Activated CD4-positive, alpha-beta T cell treated with anti-CD3 and anti-CD28 coated beads for 36 hours (primary cell): Measurements from ENCODE around the gene MMP2. TPM values are rescaled to one million over a fixed set of nuclear protein-coding genes. Genes with fewer than 3 reads are reported as not detected.

ENCODE experiments used
- ATAC-seq: fragments of 200-7000 bp; cut with Tn5 transposase; one replicate; pipeline ENCODE4 v1.10.0; 2021; ENCODE audit warnings: mild to moderate bottlenecking, moderate library complexity
- CTCF ChIA-PET: fragments of 350-600 bp; sonication (Branson Sonifier 250); formaldehyde crosslinking; loops from one replicate; lab custom pipeline; 2021; ENCODE audit warnings: antibody characterized with exemption; lab: Charles Lee
- POLR2A ChIA-PET: fragments of 350-600 bp; sonication (Branson Sonifier 250); formaldehyde crosslinking; loops from one replicate; lab custom pipeline; 2021; ENCODE audit warnings: antibody characterized with exemption, inconsistent platforms; lab: Charles Lee
- DNase-seq: peaks from one replicate; pipeline ENCODE4 v3.0.0-alpha.2; 2020
- H3K27ac Mint-ChIP-seq: one replicate; pipeline ENCODE4 v1.8.0; 2021; ENCODE audit warnings: mixed read lengths
- H3K27me3 Mint-ChIP-seq: one replicate; pipeline ENCODE4 v1.8.0; 2021; ENCODE audit warnings: mixed read lengths
- H3K36me3 Mint-ChIP-seq: one replicate; pipeline ENCODE4 v1.8.0; 2021; ENCODE audit warnings: low read depth, mixed read lengths
- H3K4me1 Mint-ChIP-seq: one replicate; pipeline ENCODE4 v1.8.0; 2021; ENCODE audit warnings: mixed read lengths
- H3K4me3 Mint-ChIP-seq: one replicate; pipeline ENCODE4 v1.8.0; 2021; ENCODE audit warnings: mild to moderate bottlenecking, moderate library complexity, mixed read lengths
- H3K9me3 Mint-ChIP-seq: one replicate; pipeline ENCODE4 v1.8.0; 2021; ENCODE audit warnings: low read depth, mixed read lengths
- intact Hi-C, 2 experiments: fragments of 100-400 bp; cut with DNase I in 1 of 2; cut with micrococcal nuclease in 1 of 2; formaldehyde crosslinking; loops; one replicate each; pipeline versions ENCODE4 v1.14.2 to v1.15.1; 2022 to 2024; cut with DNase I, micrococcal nuclease
- total RNA-seq, 2 experiments: library from RNA; stranded (reverse); gene quantifications; one replicate each; pipeline ENCODE4 v1.2.3, GENCODE V29; 2021

MMP2 gene
- not detected for total RNA-seq

GRCh38 chr16:55478827-55479429, at the start of gene MMP2:
TSS of gene MMP2 (plus strand) at chr16:55479198. CDS start at chr16:55479480, 282 bp downstream.
- Mint-ChIP-seq H3K27ac (no peak within 1 kb of the TSS), H3K4me1 (peaks cover 2% of the 10 kb centered on the region), H3K27me3 (peaks cover 44% of the 10 kb centered on the region), H3K4me3 (no peak within 1 kb of the TSS), H3K9me3 (no peaks in the 10 kb centered on the region), H3K36me3 (no peaks in the 10 kb centered on the region)
- no peak for DNase-seq
- ATAC-seq, result no peak
- intact Hi-C loops, result no loop called here
- ChIA-PET CTCF (no interaction called here), POLR2A (no interaction called here)

GRCh38 chr16:55433030-55433429, 46.0 kb upstream of the MMP2 start:
- Mint-ChIP-seq H3K27me3 (peaks cover 19% of the 10 kb centered on the region), H3K36me3 (no peaks in the 10 kb centered on the region), H3K4me1 (peaks cover 2% of the 10 kb centered on the region), H3K4me3 (no peak overlapping the region), H3K9me3 (no peaks in the 10 kb centered on the region), H3K27ac (no peak overlapping the region)
- no peak for ATAC-seq
- ChIA-PET CTCF (interaction anchor here (1.4 kb wide), 1 partner anchor 11 kb away, joined by 3 read pairs; no protein-coding TSS in a partner anchor), POLR2A (no interaction called here)
- intact Hi-C loops, result no loop called here
- no peak for DNase-seq

GRCh38 chr16:55433535-55433934, 45.5 kb upstream of the MMP2 start:
- H3K27me3 Mint-ChIP-seq, result peaks cover 19% of the 10 kb centered on the region
- intact Hi-C loops, result no loop called here
- H3K27ac Mint-ChIP-seq, result no peak overlapping the region
- no peaks in the 10 kb centered on the region for H3K36me3 Mint-ChIP-seq
- no peak for ATAC-seq
- H3K4me3 Mint-ChIP-seq, result no peak overlapping the region
- DNase-seq, result no peak
- peaks cover 2% of the 10 kb centered on the region for H3K4me1 Mint-ChIP-seq
- H3K9me3 Mint-ChIP-seq, result no peaks in the 10 kb centered on the region
- POLR2A ChIA-PET, result no interaction called here
- CTCF ChIA-PET, result interaction anchor here (1.4 kb wide), 1 partner anchor 11 kb away, joined by 3 read pairs; no protein-coding TSS in a partner anchor

- ChIA-PET POLR2A (no interaction called here), CTCF (interaction anchor here (1.4 kb wide), 1 partner anchor 10 kb away, joined by 3 read pairs; no protein-coding TSS in a partner anchor)
- intact Hi-C loops, result no loop called here
- DNase-seq (no peak), ATAC-seq (no peak)
- Mint-ChIP-seq H3K27ac (no peak overlapping the region), H3K4me3 (no peak overlapping the region), H3K27me3 (peaks cover 19% of the 10 kb centered on the region), H3K36me3 (no peaks in the 10 kb centered on the region), H3K4me1 (peaks cover 2% of the 10 kb centered on the region), H3K9me3 (no peaks in the 10 kb centered on the region)
These were observed 45.0 kb upstream of the MMP2 start for GRCh38 chr16:55434000-55434399.

- no peak for DNase-seq
- intact Hi-C loops, result no loop called here
- H3K4me1 Mint-ChIP-seq, result peaks cover 2% of the 10 kb centered on the region
- H3K36me3 Mint-ChIP-seq, result no peaks in the 10 kb centered on the region
- H3K4me3 Mint-ChIP-seq, result no peak overlapping the region
- no peaks in the 10 kb centered on the region for H3K9me3 Mint-ChIP-seq
- POLR2A ChIA-PET, result no interaction called here
- CTCF ChIA-PET, result interaction anchor here (1.0 kb wide), 1 partner anchor 268 kb away, joined by 3 read pairs; no protein-coding TSS in a partner anchor
- no peak overlapping the region for H3K27ac Mint-ChIP-seq
- H3K27me3 Mint-ChIP-seq, result peaks cover 21% of the 10 kb centered on the region
- no peak for ATAC-seq
These were observed 43.6 kb upstream of the MMP2 start for GRCh38 chr16:55435387-55435786.

GRCh38 chr16:55436587-55436986, 42.4 kb upstream of the MMP2 start:
- ATAC-seq, result no peak
- H3K4me3 Mint-ChIP-seq, result no peak overlapping the region
- H3K27me3 Mint-ChIP-seq, result peaks cover 21% of the 10 kb centered on the region
- POLR2A ChIA-PET, result no interaction called here
- no peaks in the 10 kb centered on the region for H3K36me3 Mint-ChIP-seq
- intact Hi-C loops, result no loop called here
- no peak overlapping the region for H3K27ac Mint-ChIP-seq
- peaks cover 2% of the 10 kb centered on the region for H3K4me1 Mint-ChIP-seq
- no peaks in the 10 kb centered on the region for H3K9me3 Mint-ChIP-seq
- no peak for DNase-seq
- CTCF ChIA-PET, result no interaction called here

- ATAC-seq (no peak), DNase-seq (no peak)
- Mint-ChIP-seq H3K27ac (no peak overlapping the region), H3K9me3 (no peaks in the 10 kb centered on the region), H3K4me1 (peaks cover 2% of the 10 kb centered on the region), H3K4me3 (no peak overlapping the region), H3K36me3 (no peaks in the 10 kb centered on the region), H3K27me3 (peaks cover 21% of the 10 kb centered on the region)
- ChIA-PET POLR2A (no interaction called here), CTCF (no interaction called here)
- intact Hi-C loops, result no loop called here
These were observed 41.4 kb upstream of the MMP2 start for GRCh38 chr16:55437625-55438024.

- intact Hi-C loops, result no loop called here
- Mint-ChIP-seq H3K9me3 (no peaks in the 10 kb centered on the region), H3K27ac (no peak overlapping the region), H3K4me3 (no peak overlapping the region), H3K4me1 (peaks cover 2% of the 10 kb centered on the region), H3K36me3 (no peaks in the 10 kb centered on the region), H3K27me3 (peaks cover 22% of the 10 kb centered on the region)
- POLR2A ChIA-PET, result no interaction called here
- ATAC-seq, result no peak
- DNase-seq, result no peak
- CTCF ChIA-PET, result no interaction called here
These were observed 40.7 kb upstream of the MMP2 start for GRCh38 chr16:55438281-55438680.

- DNase-seq, result no peak
- intact Hi-C loops, result no loop called here
- POLR2A ChIA-PET, result no interaction called here
- H3K36me3 Mint-ChIP-seq, result no peaks in the 10 kb centered on the region
- no peaks in the 10 kb centered on the region for H3K9me3 Mint-ChIP-seq
- peaks cover 3% of the 10 kb centered on the region for H3K4me1 Mint-ChIP-seq
- CTCF ChIA-PET, result interaction anchor here (0.5 kb wide), 1 partner anchor 167 kb away, joined by 3 read pairs; no protein-coding TSS in a partner anchor
- H3K4me3 Mint-ChIP-seq, result no peak overlapping the region
- no peak for ATAC-seq
- no peak overlapping the region for H3K27ac Mint-ChIP-seq
- peaks cover 19% of the 10 kb centered on the region for H3K27me3 Mint-ChIP-seq
These were observed 39.8 kb upstream of the MMP2 start for GRCh38 chr16:55439101-55439690.

GRCh38 chr16:55443434-55444346, 35.3 kb upstream of the MMP2 start:
- DNase-seq (no peak), ATAC-seq (peak; percentile 44)
- ChIA-PET CTCF (interaction anchor here (1.0 to 1.5 kb wide), 3 partner anchors 10 to 25 kb away, joined by 3 to 5 read pairs (median 5); no protein-coding TSS in a partner anchor), POLR2A (no interaction called here)
- Mint-ChIP-seq H3K9me3 (no peaks in the 10 kb centered on the region), H3K4me1 (peaks cover 2% of the 10 kb centered on the region), H3K27ac (no peak overlapping the region), H3K4me3 (no peak overlapping the region), H3K36me3 (no peaks in the 10 kb centered on the region), H3K27me3 (peaks cover 8% of the 10 kb centered on the region)
- intact Hi-C loops, result no loop called here

- POLR2A ChIA-PET, result no interaction called here
- DNase-seq, result no peak
- ATAC-seq, result no peak
These were observed 34.1 kb upstream of the MMP2 start for GRCh38 chr16:55444754-55445485.

More at GRCh38 chr16:55444754-55445485, 34.1 kb upstream of the MMP2 start:
- Mint-ChIP-seq H3K27me3 (peaks cover 6% of the 10 kb centered on the region), H3K9me3 (no peaks in the 10 kb centered on the region), H3K4me3 (no peak overlapping the region), H3K4me1 (peaks cover 2% of the 10 kb centered on the region), H3K36me3 (no peaks in the 10 kb centered on the region), H3K27ac (no peak overlapping the region)
- intact Hi-C loops, result no loop called here
- CTCF ChIA-PET, result interaction anchor here (1.0 to 1.5 kb wide), 2 partner anchors 12 to 20 kb away, joined by 3 to 5 read pairs; no protein-coding TSS in a partner anchor
